IMR-90 (cell line): ENCODE data around the gene CCNA2. TPM values are rescaled to one million over a fixed set of nuclear protein-coding genes. Genes with fewer than 3 reads are reported as not detected.

Experiments
- ATAC-seq: fragments of 200-7000 bp; cut with Tn5 transposase; 2 replicates; pipeline ENCODE4 v1.9.1; 2020; ENCODE audit warnings: low read depth, mild to moderate bottlenecking, moderate library complexity
- BruUV-seq: library from RNA; stranded (reverse); fragments of 400-500 nt; replicated peaks from 2 replicates; lab custom pipeline; 2021; lab: Mats Ljungman, UMichigan
- CTCF ChIA-PET: fragments of 300-600 bp; formaldehyde crosslinking; extraction: SDS; loops from one replicate; lab custom pipeline; 2021; ENCODE audit warnings: antibody characterized with exemption; lab: Yijun Ruan, JAX
- POLR2A ChIA-PET: fragments of 300-600 bp; sonication (Branson Sonifier 250); formaldehyde crosslinking; loops from one replicate; lab custom pipeline; 2022; ENCODE audit warnings: antibody characterized with exemption; ENCODE audit not compliant: unreplicated experiment; lab: Charles Lee
- DNase-seq: peaks from one replicate; pipeline ENCODE4 v3.0.0; 2013
- H2AFZ ChIP-seq: replicated peaks from 2 replicates; pipeline ENCODE3; 2013; ENCODE audit warnings: low read length, mild to moderate bottlenecking; ENCODE audit not compliant: poor library complexity
- H2AK5ac ChIP-seq: 2 replicates; pipeline ENCODE4 v1.6.1; 2013; ENCODE audit warnings: low read depth, low read length, inconsistent platforms
- H2AK9ac ChIP-seq: replicated peaks from 2 replicates; pipeline ENCODE3; 2013; ENCODE audit warnings: mild to moderate bottlenecking, low read depth, low read length, moderate library complexity; ENCODE audit not compliant: poor library complexity
- H2BK120ac ChIP-seq: 2 replicates; pipeline ENCODE4 v1.6.1; 2013; ENCODE audit warnings: low read depth, low read length, inconsistent platforms
- H2BK15ac ChIP-seq: 3 replicates; pipeline ENCODE4 v1.6.1; 2013; ENCODE audit warnings: low read depth, low read length, inconsistent platforms
- H2BK20ac ChIP-seq: 2 replicates; pipeline ENCODE4 v1.6.1; 2013; ENCODE audit warnings: low read depth, mild to moderate bottlenecking, inconsistent platforms, low read length, moderate library complexity
- H2BK5ac ChIP-seq: 2 replicates; pipeline ENCODE4 v1.6.1; 2013; ENCODE audit warnings: mild to moderate bottlenecking, low read depth, low read length, inconsistent platforms; ENCODE audit not compliant: poor library complexity, severe bottlenecking
- H3K14ac ChIP-seq: replicated peaks from 2 replicates; pipeline ENCODE4 v1.6.1; 2013; ENCODE audit warnings: low read depth, low read length, inconsistent platforms
- H3K18ac ChIP-seq: 2 replicates; pipeline ENCODE4 v1.6.1; 2013; ENCODE audit warnings: low read depth, low read length, control low read depth
- H3K23ac ChIP-seq: 2 replicates; pipeline ENCODE4 v1.6.1; 2013; ENCODE audit warnings: low read depth, low read length, inconsistent platforms
- H3K27ac ChIP-seq: 2 replicates; pipeline ENCODE4 v1.5.1; 2013; ENCODE audit warnings: mild to moderate bottlenecking, control low read depth, low read length; ENCODE audit not compliant: insufficient read depth
- H3K27me3 ChIP-seq: 2 replicates; pipeline ENCODE4 v1.6.1; 2013; ENCODE audit warnings: low read length; ENCODE audit not compliant: control insufficient read depth, insufficient read depth
- H3K36me3 ChIP-seq: 2 replicates; pipeline ENCODE4 v1.6.1; 2013; ENCODE audit warnings: low read length, mixed read lengths; ENCODE audit not compliant: control insufficient read depth, insufficient read depth
- H3K4ac ChIP-seq: 2 replicates; pipeline ENCODE4 v1.6.1; 2013; ENCODE audit warnings: low read depth, low read length, inconsistent platforms
- H3K4me1 ChIP-seq: 2 replicates; pipeline ENCODE4 v1.6.1; 2013; ENCODE audit warnings: low read length, mixed read lengths; ENCODE audit not compliant: control insufficient read depth, insufficient read depth
- H3K4me2 ChIP-seq: 2 replicates; pipeline ENCODE4 v1.6.1; 2013; ENCODE audit warnings: low read depth, mild to moderate bottlenecking, control low read depth, low read length, moderate library complexity
- H3K4me3 ChIP-seq: 2 replicates; pipeline ENCODE4 v1.5.1; 2013; ENCODE audit warnings: low read depth, mild to moderate bottlenecking, control low read depth, low read length, moderate library complexity; ENCODE audit not compliant: insufficient read depth
- H3K56ac ChIP-seq: 2 replicates; pipeline ENCODE4 v1.6.1; 2013; ENCODE audit warnings: low read length, inconsistent platforms; ENCODE audit not compliant: insufficient read depth; ENCODE audit errors: extremely low read depth
- H3K79me1 ChIP-seq, 2 experiments: 2 replicates each; pipeline ENCODE4 v1.6.1; 2013; ENCODE audit warnings: low read length in 2 of 2, inconsistent platforms in 1 of 2, low read depth in 1 of 2
- H3K9ac ChIP-seq: 2 replicates; pipeline ENCODE4 v1.6.1; 2013; ENCODE audit warnings: low read depth, low read length, control low read depth
- H3K9me1 ChIP-seq: 2 replicates; pipeline ENCODE4 v1.6.1; 2013; ENCODE audit warnings: low read length, inconsistent platforms; ENCODE audit not compliant: insufficient read depth
- H3K9me3 ChIP-seq: 2 replicates; pipeline ENCODE4 v1.6.1; 2013; ENCODE audit warnings: low read length; ENCODE audit not compliant: control insufficient read depth, insufficient read depth
- H4K20me1 ChIP-seq: 2 replicates; pipeline ENCODE4 v1.6.1; 2013; ENCODE audit warnings: low read length, inconsistent platforms; ENCODE audit not compliant: insufficient read depth
- H4K5ac ChIP-seq: 2 replicates; pipeline ENCODE4 v1.6.1; 2013; ENCODE audit warnings: mild to moderate bottlenecking, low read depth, low read length, control low read depth
- H4K8ac ChIP-seq, 2 experiments: 2 replicates each; pipeline ENCODE4 v1.6.1; 2013; ENCODE audit warnings: low read depth in 2 of 2, low read length in 2 of 2, control low read depth in 1 of 2, inconsistent platforms in 1 of 2
- H4K91ac ChIP-seq: 2 replicates; pipeline ENCODE4 v1.6.1; 2013; ENCODE audit warnings: low read depth, low read length, inconsistent platforms; ENCODE audit not compliant: insufficient read depth
- CEBPB ChIP-seq: IDR thresholded peaks from 2 replicates; pipeline ENCODE4 v1.6.1; 2012; ENCODE audit warnings: low read depth, low read length, improper control_type of control experiment
- CTCF ChIP-seq: conservative IDR thresholded peaks from 2 replicates; pipeline ENCODE4 v1.5.1; 2012; ENCODE audit warnings: mild to moderate bottlenecking, low read depth, low read length, improper control_type of control experiment
- FOS ChIP-seq: fragments of 150-350 bp; IDR thresholded peaks from 2 replicates; pipeline ENCODE4 v1.6.1; 2016; ENCODE audit warnings: low read depth, low read length
- MAZ ChIP-seq: IDR thresholded peaks from 2 replicates; pipeline ENCODE4 v1.6.1; 2012; ENCODE audit warnings: low read depth, mild to moderate bottlenecking, low read length, improper control_type of control experiment, moderate library complexity, borderline replicate concordance
- NFE2L2 ChIP-seq: fragments of 150-350 bp; IDR thresholded peaks from 2 replicates; pipeline ENCODE4 v1.6.1; 2016; ENCODE audit warnings: low read depth, mild to moderate bottlenecking, low read length
- RAD21 ChIP-seq: IDR thresholded peaks from 2 replicates; pipeline ENCODE4 v1.6.1; 2012; ENCODE audit warnings: low read length, improper control_type of control experiment
- USF2 ChIP-seq: fragments of 150-350 bp; IDR thresholded peaks from 2 replicates; pipeline ENCODE4 v1.6.1; 2017; ENCODE audit warnings: mild to moderate bottlenecking, antibody characterized with exemption, low read length, low read depth
- WGBS, 2 experiments: methylation state at CpG; one replicate each; pipeline versions ENCODE4 v1.1.5 to v1.1.7; 2013; ENCODE audit warnings: missing lambda C conversion rate in 2 of 2; ENCODE audit not compliant: insufficient read length in 1 of 2; ENCODE audit errors: extremely low coverage in 2 of 2; 5-methylcytosine and 5-hydroxymethylcytosine counted together
- dilution Hi-C: fragments of 300-500 bp; cut with HindIII; formaldehyde crosslinking; loops from one replicate; pipeline ENCODE4 v1.14.3; 2018; ENCODE audit warnings: low sequenced_read_pairs; ENCODE audit not compliant: unreplicated experiment
- in situ Hi-C: fragments of 300-500 bp; cut with MboI; formaldehyde crosslinking; loops from 3 replicates; pipeline ENCODE4 v1.14.3; 2019; ENCODE audit warnings: low sequenced_read_pairs, inconsistent platforms, mixed read lengths
- intact Hi-C: fragments of 100-400 bp; cut with micrococcal nuclease; formaldehyde crosslinking; loops from 2 replicates; pipeline ENCODE4 v1.10.0; 2022
- polyA plus RNA-seq, 3 experiments: library from polyadenylated mRNA; depleted of rRNA; stranded (reverse); fragments of >200 nt; gene quantifications; 2 replicates each; pipeline ENCODE4 v1.2.3, GENCODE V29; 2012; ENCODE audit warnings: low replicate concordance in 1 of 3
- total RNA-seq: library from RNA; depleted of rRNA; stranded (reverse); fragments of >200 nt; gene quantifications from 2 replicates; pipeline ENCODE4 v1.2.3, GENCODE V29; 2012

Gene CCNA2
- total and polyA plus RNA-seq, 2 of the 4 experiments (the other 2 are of a cell fraction), result 22.8 to 54.3 TPM

GRCh38 chr4:121863799-121864198 is 40.1 kb upstream of the CCNA2 start:
- Histone ChIP-seq H3K9ac (no peak overlapping the region), H4K91ac (no peak overlapping the region), H2BK5ac (no peak overlapping the region), H3K4me1 (no peaks in the 10 kb centered on the region), H3K56ac (no peak overlapping the region), H3K14ac (no peak overlapping the region), H3K9me3 (no peaks in the 10 kb centered on the region), H2AK9ac (no peak overlapping the region), H4K20me1 (no peaks in the 10 kb centered on the region), H2BK20ac (no peak overlapping the region), H3K18ac (no peak overlapping the region), H3K23ac (no peak overlapping the region), H3K4ac (no peak overlapping the region), H3K36me3 (peaks cover 9% of the 10 kb centered on the region; the same call in 1 of the 2 replicates), H3K79me1 (peaks cover 6 to 15% of the 10 kb centered on the region in 2 experiments), H2AK5ac (no peak overlapping the region), H4K8ac (no peak overlapping the region), H3K4me3 (no peak overlapping the region), H4K5ac (no peak overlapping the region), H3K27me3 (no peaks in the 10 kb centered on the region), H3K27ac (no peak overlapping the region), H2BK15ac (no peak overlapping the region), H2AFZ (no peak overlapping the region), H3K9me1 (no peaks in the 10 kb centered on the region; the same call in 1 of the 2 replicates), H2BK120ac (no peak overlapping the region), H3K4me2 (no peak overlapping the region)
- DNase-seq, result no peak
- no peak for TF ChIP-seq RAD21
- no peak for TF ChIP-seq NFE2L2
- TF ChIP-seq FOS, result no peak
- TF ChIP-seq USF2, result no peak
- TF ChIP-seq CEBPB, result no peak
- TF ChIP-seq MAZ, result no peak
- no peak for TF ChIP-seq CTCF
- ChIA-PET POLR2A (no interaction called here), CTCF (no interaction called here)
- no TSS peak for BruUV-seq
- WGBS, 2 experiments, result 80% methylated on average over 4 of the region's 7 CpGs; no CpG with 5 or more reads in 1 of the 2 experiments
- in situ Hi-C loops (no loop called here), dilution Hi-C loops (no loop called here), intact Hi-C loops (no loop called here)
- no peak for ATAC-seq
